Spleen (tissue), 7 donors: ENCODE results near the gene FAP.

Experiments
- CTCF ChIP-seq, 11 experiments: fragments of 200-600 bp in 7 of 11; fragments of 450-650 bp in 4 of 11; sonication (generic) in 4 of 11; IDR thresholded peaks in 8 of 11; conservative IDR thresholded peaks in 3 of 11; 1 replicate in 7 of 11; 2 replicates in 4 of 11; pipeline versions ENCODE4 v1.4.0 to v1.8.0; 2016 to 2021; ENCODE audit warnings: antibody characterized with exemption in 11 of 11, inconsistent platforms in 4 of 11, mild to moderate bottlenecking in 1 of 11
- POLR2A ChIP-seq, 3 donors: fragments of 450-650 bp; IDR thresholded peaks; one replicate each; pipeline ENCODE4 v1.5.1; 2017; ENCODE audit warnings: antibody characterized with exemption in 3 of 3, mild to moderate bottlenecking in 1 of 3
- donor health status: DM: no; HTN: no; CAD: no; lungs with moderate emphysema.
- donor health status: DM: no; HTN: no; CAD: no.
- donor health status: DM: no; HTN: no; CAD: no.

GRCh38 chr2:162211732-162212131 is 31.5 kb downstream of the FAP start:
- no peak for TF ChIP-seq CTCF (IDR thresholded peaks at IDR 0.05 in 8 of 11, conservative IDR thresholded peaks at IDR 0.05 in 3 of 11)
- TF ChIP-seq POLR2A (IDR thresholded peaks at IDR 0.05) = no peak
